ENCODE data around the gene ZNF431. TPM values are rescaled to one million over a fixed set of nuclear protein-coding genes. Genes with fewer than 3 reads are reported as not detected.
A peak's percentile ranks its signal among the peaks of the same experiment; 100 is the strongest.

Gene ZNF431
- total RNA-seq = 10 to 100 TPM in 1 of 2 donors, 1 to 10 TPM in 1; 7.4 to 12.0 TPM

DNA sequence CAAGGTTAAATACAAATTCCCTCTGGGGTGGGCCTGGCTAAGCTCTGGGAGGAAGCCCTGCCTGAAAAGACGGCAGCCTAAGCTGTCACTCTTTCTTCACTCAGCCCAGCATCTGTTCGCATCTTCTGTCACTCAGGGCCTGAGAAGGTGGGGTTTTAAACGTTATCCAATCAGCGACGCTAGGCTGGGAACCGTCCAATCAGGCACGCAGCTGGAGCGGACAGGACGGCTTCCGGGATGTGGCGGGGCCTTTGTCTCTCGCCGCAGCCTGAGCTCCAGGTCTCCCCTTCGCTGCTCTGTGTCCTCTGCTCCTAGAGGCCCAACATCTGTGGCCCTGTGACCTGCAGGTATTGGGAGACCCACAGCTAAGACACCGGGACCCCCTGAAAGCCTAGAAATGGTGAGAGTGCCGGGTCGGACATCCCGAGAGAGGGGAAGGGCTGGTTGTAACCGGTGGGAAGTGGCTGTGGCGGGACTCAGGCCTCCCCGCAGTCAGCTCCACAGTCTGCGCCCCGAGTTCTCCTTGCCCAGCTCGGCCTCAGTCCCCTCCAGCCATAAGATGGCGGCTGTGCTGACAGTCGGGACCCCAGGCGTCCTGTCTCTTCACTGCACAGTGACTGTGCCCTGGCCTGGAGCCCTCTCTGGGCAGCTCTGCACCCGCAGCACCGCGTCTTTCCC is at the start of gene ZNF431:
ZNF431 (plus strand) TSS at position 254 of the 678 bp plus-strand sequence; CDS start at position 398, 144 bp downstream.
- Histone ChIP-seq H3K27ac (peak within 1 kb of the TSS; percentile 71), H3K9ac (ENCODE audit: low read depth in 2 of 2, low read length in 2 of 2) (peak within 1 kb of the TSS; percentile 79 to 90), H3K36me3 (no peaks in the 10 kb centered on the region), H3K4me1 (peaks cover 4% of the 10 kb centered on the region), H3K4me3 (peak within 1 kb of the TSS; percentile 72), H3K9me3 (no peaks in the 10 kb centered on the region), H3K27me3 (no peaks in the 10 kb centered on the region)
- intact Hi-C loops (cut with DNase I) = loop anchor here (10.0 kb wide), 1 partner anchor 57 kb away; the partner anchor contains the start of gene ZNF714
- TF ChIP-seq CTCF (IDR thresholded peaks at IDR 0.05) = no peak
- peak; percentile 95 for DNase-seq

DNA sequence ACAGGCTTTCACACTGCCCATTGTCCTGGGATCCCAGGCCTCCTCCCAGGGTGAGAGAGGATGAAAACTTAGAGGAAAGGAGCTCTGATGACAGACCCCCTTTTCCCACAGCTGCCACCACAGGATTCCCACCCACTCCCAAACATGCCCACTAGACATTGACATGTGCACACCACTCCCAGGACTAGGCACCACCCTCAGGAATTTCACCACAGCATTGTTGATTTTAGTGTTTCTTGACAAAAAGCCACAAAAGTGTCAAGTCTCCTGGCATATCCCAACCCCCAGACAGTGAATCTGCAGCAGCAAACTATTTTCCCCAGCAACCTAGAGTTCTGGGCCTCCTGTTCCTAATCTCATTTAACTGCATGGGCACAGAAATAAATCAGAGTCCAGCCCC is 49.7 kb upstream of the ZNF431 start:
- no peaks in the 10 kb centered on the region for H3K27me3 ChIP-seq
- H3K27ac ChIP-seq = no peak overlapping the region
- DNase-seq = no peak
- H3K4me3 ChIP-seq = no peak overlapping the region
- no peaks in the 10 kb centered on the region for H3K4me1 ChIP-seq
- no peaks in the 10 kb centered on the region for H3K36me3 ChIP-seq
- intact Hi-C loops (cut with DNase I) = no loop called here
- TF ChIP-seq CTCF (IDR thresholded peaks at IDR 0.05) = no peak
- H3K9ac ChIP-seq (ENCODE audit: low read depth in 2 of 2, low read length in 2 of 2) = no peak overlapping the region
- no peaks in the 10 kb centered on the region for H3K9me3 ChIP-seq

GRCh38 chr19:21094347-21095025 is 47.4 kb upstream of the ZNF431 start:
- intact Hi-C loops (cut with DNase I) = no loop called here
- no peak for TF ChIP-seq CTCF (IDR thresholded peaks at IDR 0.05)

GRCh38 chr19:21098291-21098690 is 43.5 kb upstream of the ZNF431 start:
- Histone ChIP-seq H3K9me3 (no peaks in the 10 kb centered on the region), H3K4me3 (no peak overlapping the region), H3K36me3 (no peaks in the 10 kb centered on the region), H3K4me1 (no peaks in the 10 kb centered on the region), H3K9ac (ENCODE audit: low read depth in 2 of 2, low read length in 2 of 2) (no peak overlapping the region), H3K27ac (no peak overlapping the region), H3K27me3 (no peaks in the 10 kb centered on the region)
- TF ChIP-seq CTCF (IDR thresholded peaks at IDR 0.05) = no peak
- DNase-seq = no peak
- intact Hi-C loops (cut with DNase I) = no loop called here

More at GRCh38 chr19:21094347-21095025, 47.4 kb upstream of the ZNF431 start:
- H3K4me3 ChIP-seq = no peak overlapping the region
- H3K36me3 ChIP-seq = no peaks in the 10 kb centered on the region
- no peaks in the 10 kb centered on the region for H3K4me1 ChIP-seq
- no peaks in the 10 kb centered on the region for H3K27me3 ChIP-seq
- H3K27ac ChIP-seq = no peak overlapping the region
- DNase-seq = no peak
- H3K9me3 ChIP-seq = no peaks in the 10 kb centered on the region
- H3K9ac ChIP-seq (ENCODE audit: low read depth in 2 of 2, low read length in 2 of 2) = no peak overlapping the region

- H3K36me3 ChIP-seq = no peaks in the 10 kb centered on the region
Measured at GRCh38 chr19:21101521-21102242, 40.2 kb upstream of the ZNF431 start.

More at GRCh38 chr19:21101521-21102242, 40.2 kb upstream of the ZNF431 start:
- intact Hi-C loops (cut with DNase I) = no loop called here
- Histone ChIP-seq H3K9ac (ENCODE audit: low read depth in 2 of 2, low read length in 2 of 2) (no peak overlapping the region), H3K27me3 (no peaks in the 10 kb centered on the region), H3K4me1 (no peaks in the 10 kb centered on the region), H3K9me3 (no peaks in the 10 kb centered on the region), H3K4me3 (no peak overlapping the region), H3K27ac (no peak overlapping the region)
- no peak for TF ChIP-seq CTCF (IDR thresholded peaks at IDR 0.05)
- DNase-seq = no peak

Data from colonic mucosa (tissue), 4 donors.